Measurements from ENCODE around the gene TNS2. TPM values are rescaled to one million over a fixed set of nuclear protein-coding genes. Genes with fewer than 3 reads are reported as not detected.

TNS2 gene, protein sequence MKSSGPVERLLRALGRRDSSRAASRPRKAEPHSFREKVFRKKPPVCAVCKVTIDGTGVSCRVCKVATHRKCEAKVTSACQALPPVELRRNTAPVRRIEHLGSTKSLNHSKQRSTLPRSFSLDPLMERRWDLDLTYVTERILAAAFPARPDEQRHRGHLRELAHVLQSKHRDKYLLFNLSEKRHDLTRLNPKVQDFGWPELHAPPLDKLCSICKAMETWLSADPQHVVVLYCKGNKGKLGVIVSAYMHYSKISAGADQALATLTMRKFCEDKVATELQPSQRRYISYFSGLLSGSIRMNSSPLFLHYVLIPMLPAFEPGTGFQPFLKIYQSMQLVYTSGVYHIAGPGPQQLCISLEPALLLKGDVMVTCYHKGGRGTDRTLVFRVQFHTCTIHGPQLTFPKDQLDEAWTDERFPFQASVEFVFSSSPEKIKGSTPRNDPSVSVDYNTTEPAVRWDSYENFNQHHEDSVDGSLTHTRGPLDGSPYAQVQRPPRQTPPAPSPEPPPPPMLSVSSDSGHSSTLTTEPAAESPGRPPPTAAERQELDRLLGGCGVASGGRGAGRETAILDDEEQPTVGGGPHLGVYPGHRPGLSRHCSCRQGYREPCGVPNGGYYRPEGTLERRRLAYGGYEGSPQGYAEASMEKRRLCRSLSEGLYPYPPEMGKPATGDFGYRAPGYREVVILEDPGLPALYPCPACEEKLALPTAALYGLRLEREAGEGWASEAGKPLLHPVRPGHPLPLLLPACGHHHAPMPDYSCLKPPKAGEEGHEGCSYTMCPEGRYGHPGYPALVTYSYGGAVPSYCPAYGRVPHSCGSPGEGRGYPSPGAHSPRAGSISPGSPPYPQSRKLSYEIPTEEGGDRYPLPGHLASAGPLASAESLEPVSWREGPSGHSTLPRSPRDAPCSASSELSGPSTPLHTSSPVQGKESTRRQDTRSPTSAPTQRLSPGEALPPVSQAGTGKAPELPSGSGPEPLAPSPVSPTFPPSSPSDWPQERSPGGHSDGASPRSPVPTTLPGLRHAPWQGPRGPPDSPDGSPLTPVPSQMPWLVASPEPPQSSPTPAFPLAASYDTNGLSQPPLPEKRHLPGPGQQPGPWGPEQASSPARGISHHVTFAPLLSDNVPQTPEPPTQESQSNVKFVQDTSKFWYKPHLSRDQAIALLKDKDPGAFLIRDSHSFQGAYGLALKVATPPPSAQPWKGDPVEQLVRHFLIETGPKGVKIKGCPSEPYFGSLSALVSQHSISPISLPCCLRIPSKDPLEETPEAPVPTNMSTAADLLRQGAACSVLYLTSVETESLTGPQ (N-terminal part only)
- total RNA-seq (1 to 10 TPM; 2.3 to 3.0 TPM), total RNA-seq (0.92 to 6.8 (median 2.9) reads per million in 172 experiments)
- 1.3 TPM for polyA plus RNA-seq (2013, experiment 1 of 2)
- polyA plus RNA-seq (2013, experiment 2 of 2), result 4.3 TPM

DNA sequence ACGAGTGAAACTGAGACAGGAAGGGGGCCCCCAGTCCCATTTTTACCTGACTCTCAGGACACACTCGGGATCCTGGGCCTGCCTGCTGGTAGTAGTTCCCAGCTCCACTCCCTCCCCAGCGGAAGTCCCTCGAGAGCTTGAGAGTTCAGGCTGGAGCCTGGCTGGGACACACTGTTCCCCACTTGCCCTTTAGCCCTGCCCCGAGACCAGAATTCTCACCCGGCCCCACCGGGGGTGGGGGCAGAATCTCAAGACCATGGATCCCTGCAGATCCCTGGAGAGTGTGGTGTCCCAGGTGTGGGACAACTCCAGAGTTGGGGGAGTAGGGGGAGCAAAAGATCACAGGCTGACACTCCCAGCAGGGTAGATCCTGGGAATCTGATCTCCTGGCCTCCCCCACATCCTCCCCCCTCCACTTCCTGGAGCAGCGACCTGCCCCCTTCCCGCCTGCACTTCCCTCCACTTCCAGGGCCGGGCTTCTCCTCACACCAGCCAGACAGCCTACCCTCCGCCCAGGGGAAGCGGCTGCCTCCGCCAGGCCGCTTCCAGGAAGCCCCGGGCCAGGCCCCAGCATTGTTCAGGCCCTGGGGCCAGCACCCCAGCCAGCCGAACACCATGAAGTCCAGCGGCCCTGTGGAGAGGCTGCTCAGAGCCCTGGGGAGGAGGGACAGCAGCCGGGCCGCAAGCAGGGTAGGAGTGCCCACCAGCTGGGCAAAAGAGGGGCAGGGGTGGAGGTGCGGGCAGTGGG lies at the start of gene TNS2:
Gene TNS2, plus strand, starts transcription at position 495 of the 748 bp plus-strand sequence. Its CDS starts 121 bp downstream, at position 616.
- Mint-ChIP-seq H3K27ac (peak within 1 kb of the TSS; percentile 53), H3K36me3 (ENCODE audit: low read depth) (peaks cover 5% of the 10 kb centered on the region), H3K4me1 (ENCODE audit: low read depth) (peaks cover 32% of the 10 kb centered on the region), H3K9me3 (no peaks in the 10 kb centered on the region), H3K27me3 (no peaks in the 10 kb centered on the region), H3K4me3 (peak within 1 kb of the TSS; percentile 48)
- H3K4me3 ChIP-seq (ENCODE audit: low read length), result no peak within 1 kb of the TSS
- no peaks in the 10 kb centered on the region for H3K27me3 ChIP-seq (ENCODE audit: control insufficient read depth in 1 of 2, insufficient read depth in 2 of 2, low read length in 2 of 2)
- H3K9me3 ChIP-seq (ENCODE audit: control insufficient read depth in 1 of 2, insufficient read depth in 1 of 2, low read length in 2 of 2), result no peaks in the 10 kb centered on the region
- intact Hi-C loops (cut with DNase I, micrococcal nuclease), result loop anchor here in 1 of 2 experiments (5.0 kb wide), 2 partner anchors 42 to 578 kb away; partner anchors contain the start of genes ATF7 and EIF4B
- no peak for TF ChIP-seq CTCF (IDR thresholded peaks at IDR 0.05)
- H3K4me1 ChIP-seq (ENCODE audit: insufficient read depth, low read length), result peaks cover 36% of the 10 kb centered on the region
- H3K36me3 ChIP-seq (ENCODE audit: insufficient read depth, low read length), result no peaks in the 10 kb centered on the region
- ChIA-PET POLR2A (no interaction called here), CTCF (no interaction called here)
- H3K27ac ChIP-seq (ENCODE audit: low read depth in 1 of 2, low read length in 2 of 2), result no peak within 1 kb of the TSS
- DNase-seq (no peak), ATAC-seq (ENCODE audit: poor library complexity) (no peak)

DNA sequence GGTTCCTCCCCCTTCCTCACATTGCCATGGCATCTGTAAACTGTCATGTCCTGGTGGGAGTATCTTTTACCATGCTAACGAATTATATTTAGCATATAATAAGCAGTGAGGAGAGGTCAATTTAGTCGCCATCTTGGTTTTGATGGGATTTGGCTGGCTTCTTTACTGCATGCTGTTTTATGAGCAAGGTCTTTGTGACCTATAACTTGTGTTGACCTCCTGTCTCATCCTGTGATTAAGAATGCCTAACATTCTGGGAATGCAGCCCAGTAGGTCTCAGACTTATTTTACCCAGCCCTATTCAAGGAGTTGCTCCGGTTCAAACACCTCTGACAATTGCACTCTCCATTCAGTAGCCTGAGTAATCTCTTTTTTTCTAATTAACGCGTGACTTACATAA lies 45.7 kb upstream of the TNS2 start:
- ChIA-PET CTCF (no interaction called here), POLR2A (no interaction called here)
- Histone ChIP-seq H3K9me3 (ENCODE audit: control insufficient read depth in 1 of 2, insufficient read depth in 1 of 2, low read length in 2 of 2) (no peaks in the 10 kb centered on the region), H3K27me3 (ENCODE audit: control insufficient read depth in 1 of 2, insufficient read depth in 2 of 2, low read length in 2 of 2) (no peaks in the 10 kb centered on the region), H3K36me3 (ENCODE audit: insufficient read depth, low read length) (peaks cover 12% of the 10 kb centered on the region), H3K27ac (ENCODE audit: low read depth in 1 of 2, low read length in 2 of 2) (no peak overlapping the region), H3K4me3 (ENCODE audit: low read length) (no peak overlapping the region), H3K4me1 (ENCODE audit: insufficient read depth, low read length) (peaks cover 34% of the 10 kb centered on the region)
- Mint-ChIP-seq H3K4me1 (ENCODE audit: low read depth) (peaks cover 40% of the 10 kb centered on the region), H3K36me3 (ENCODE audit: low read depth) (peaks cover 22% of the 10 kb centered on the region), H3K27ac (peak overlapping the region; percentile 99), H3K9me3 (no peaks in the 10 kb centered on the region), H3K4me3 (no peak overlapping the region), H3K27me3 (no peaks in the 10 kb centered on the region)
- no peak for TF ChIP-seq CTCF (IDR thresholded peaks at IDR 0.05)
- intact Hi-C loops (cut with DNase I, micrococcal nuclease), result loop anchor here in 1 of 2 experiments (10.0 kb wide), 2 partner anchors 451 to 979 kb away; partner anchors contain the start of gene PCBP2
- no peak for DNase-seq
- ATAC-seq (ENCODE audit: poor library complexity), result no peak
